Endothelial cell of umbilical vein (primary cell): Measurements from ENCODE around the gene NDUFAF2. TPM values are rescaled to one million over a fixed set of nuclear protein-coding genes. Genes with fewer than 3 reads are reported as not detected.

Experiments
- BruUV-seq: library from RNA; stranded (reverse); fragments of 400-500 nt; replicated peaks from 2 replicates; lab custom pipeline; 2021; lab: Mats Ljungman, UMichigan
- CTCF ChIA-PET: fragments of 300-600, 350-600 bp; sonication (Branson Sonifier 250); formaldehyde crosslinking; loops from one replicate; lab custom pipeline; 2021; ENCODE audit warnings: antibody characterized with exemption, inconsistent platforms; lab: Charles Lee
- POLR2A ChIA-PET: fragments of 300-600, 350-600 bp; sonication (Branson Sonifier 250); formaldehyde crosslinking; loops from one replicate; lab custom pipeline; 2021; ENCODE audit warnings: antibody characterized with exemption, inconsistent platforms; lab: Charles Lee
- DNase-seq: peaks from one replicate; pipeline ENCODE4 v3.0.0-alpha.2; 2011; ENCODE audit warnings: low read depth, low spot score
- FAIRE-seq: peaks from 2 replicates; lab custom pipeline; 2011; peaks lifted over from hg19 to GRCh38; lab: Jason Lieb, UNC
- H2AFZ ChIP-seq: 2 replicates; pipeline ENCODE4 v1.6.0; 2012; ENCODE audit warnings: low read depth, low read length, control low read depth, inconsistent platforms
- H3K27ac ChIP-seq: 2 replicates; pipeline ENCODE4 v1.5.1; 2011; ENCODE audit warnings: low read depth, mild to moderate bottlenecking, control low read depth, low read length, moderate library complexity; ENCODE audit not compliant: insufficient read depth
- H3K27me3 ChIP-seq, 2 experiments: 2 replicates each; pipeline versions ENCODE4 v1.6.0 to v1.6.1; 2011; ENCODE audit warnings: low read length in 2 of 2, mixed read lengths in 1 of 2; ENCODE audit not compliant: control insufficient read depth in 2 of 2, insufficient read depth in 2 of 2
- H3K36me3 ChIP-seq, 2 experiments: 2 replicates in 1 of 2; 3 replicates in 1 of 2; pipeline ENCODE4 v1.5.1; 2011; ENCODE audit warnings: low read length in 2 of 2, mild to moderate bottlenecking in 1 of 2, moderate library complexity in 1 of 2; ENCODE audit not compliant: control insufficient read depth in 2 of 2, insufficient read depth in 2 of 2; ENCODE audit errors: extremely low read depth in 1 of 2
- H3K4me1 ChIP-seq: 3 replicates; pipeline ENCODE4 v1.5.1; 2011; ENCODE audit warnings: mild to moderate bottlenecking, low read length; ENCODE audit not compliant: control insufficient read depth, insufficient read depth; ENCODE audit errors: extremely low read depth
- H3K4me2 ChIP-seq: 2 replicates; pipeline ENCODE4 v1.6.1; 2011; ENCODE audit warnings: low read length, control low read depth, mixed read lengths; ENCODE audit not compliant: insufficient read depth
- H3K4me3 ChIP-seq, 3 experiments: fragments of 200-600 bp in 1 of 3; sonication (generic), shearing (Covaris generic) in 1 of 3; replicated peaks in 1 of 3; 2 replicates each; pipeline ENCODE4 v1.5.1; 2011 to 2016; ENCODE audit warnings: control low read depth in 3 of 3, low read length in 3 of 3, mild to moderate bottlenecking in 2 of 3, inconsistent platforms in 1 of 3, low read depth in 1 of 3, moderate library complexity in 1 of 3; ENCODE audit not compliant: insufficient read depth in 1 of 3
- H3K79me2 ChIP-seq: 2 replicates; pipeline ENCODE4 v1.6.0; 2012; ENCODE audit warnings: low read length, inconsistent platforms; ENCODE audit not compliant: control insufficient read depth, insufficient read depth
- H3K9ac ChIP-seq: replicated peaks from 2 replicates; pipeline ENCODE3; 2011; ENCODE audit warnings: low read length, control low read depth; ENCODE audit not compliant: insufficient read depth; ENCODE audit errors: extremely low read depth
- H3K9me1 ChIP-seq: replicated peaks from 3 replicates; pipeline ENCODE4 v1.6.0; 2011; ENCODE audit warnings: mild to moderate bottlenecking, low read length; ENCODE audit not compliant: control insufficient read depth, insufficient read depth; ENCODE audit errors: extremely low read depth
- H3K9me3 ChIP-seq: replicated peaks from 2 replicates; pipeline ENCODE4 v1.5.1; 2012; ENCODE audit warnings: low read length, inconsistent platforms; ENCODE audit not compliant: control insufficient read depth, insufficient read depth
- H4K20me1 ChIP-seq: replicated peaks from 2 replicates; pipeline ENCODE3; 2011; ENCODE audit warnings: mild to moderate bottlenecking, low read length; ENCODE audit not compliant: control insufficient read depth, insufficient read depth; ENCODE audit errors: extremely low read depth
- FOS ChIP-seq: IDR thresholded peaks from 2 replicates; pipeline ENCODE4 v1.6.1; 2011; ENCODE audit warnings: mild to moderate bottlenecking, low read length, moderate library complexity, borderline replicate concordance; ENCODE audit not compliant: insufficient read depth
- GATA2 ChIP-seq: IDR thresholded peaks from 2 replicates; pipeline ENCODE4 v1.7.0; 2011; ENCODE audit warnings: low read depth, mild to moderate bottlenecking, moderate library complexity, mixed read lengths, low read length; ENCODE audit not compliant: insufficient read length, insufficient read depth
- MAX ChIP-seq: IDR thresholded peaks from 2 replicates; pipeline ENCODE4 v1.6.1; 2011; ENCODE audit not compliant: insufficient read depth, insufficient read length
- dilution Hi-C: fragments of 300-500 bp; cut with MboI; formaldehyde crosslinking; loops from one replicate; pipeline ENCODE4 v1.15.0; 2019; ENCODE audit warnings: low sequenced_read_pairs; ENCODE audit not compliant: extremely low pct_ligation_motif_present
- intact Hi-C: fragments of 100-400 bp; cut with micrococcal nuclease; formaldehyde crosslinking; loops from one replicate; pipeline ENCODE4 v1.10.0; 2022
- polyA plus RNA-seq, 4 experiments: library from polyadenylated mRNA; depleted of rRNA in 3 of 4; stranded (reverse) in 3 of 4; unstranded in 1 of 4; fragments of >200 nt; gene quantifications; 2 replicates each; pipeline versions ENCODE4 v1.2.1 to v1.2.3, GENCODE V29; 2011 to 2012; ENCODE audit warnings: missing spikeins in 1 of 4
- total RNA-seq: library from RNA; stranded (reverse); gene quantifications from 2 replicates; pipeline ENCODE4 v1.2.3, GENCODE V29; 2021

Gene NDUFAF2
- total and polyA plus RNA-seq, 2 donors (not counting 3 experiments of a cell fraction or from before 2014, with no cell fraction given), result 10.7 to 39.9 TPM

- Histone ChIP-seq H3K9me1 (no peaks in the 10 kb centered on the region), H3K27ac (no peak overlapping the region), H3K4me3 (no peak overlapping the region), H3K27me3 (no peaks in the 10 kb centered on the region), H3K4me2 (no peak overlapping the region), H3K79me2 (no peaks in the 10 kb centered on the region), H3K9me3 (no peaks in the 10 kb centered on the region), H2AFZ (no peak overlapping the region), H4K20me1 (no peaks in the 10 kb centered on the region), H3K4me1 (no peaks in the 10 kb centered on the region), H3K9ac (no peak overlapping the region), H3K36me3 (no peaks in the 10 kb centered on the region)
- intact Hi-C loops (no loop called here), dilution Hi-C loops (no loop called here)
- CTCF ChIA-PET, result interaction anchor here (0.6 kb wide), 1 partner anchor 161 kb away, joined by 3 read pairs; no protein-coding TSS in a partner anchor
- TF ChIP-seq GATA2, result no peak
- no peak for TF ChIP-seq MAX
- BruUV-seq, result no TSS peak
- no peak for FAIRE-seq
- POLR2A ChIA-PET, result no interaction called here
- DNase-seq, result no peak
These were observed 232.7 kb downstream of the NDUFAF2 start for GRCh38 chr5:61177716-61178115.

- intact Hi-C loops (no loop called here), dilution Hi-C loops (no loop called here)
- H3K79me2 ChIP-seq, result no peaks in the 10 kb centered on the region
- no TSS peak for BruUV-seq
- H3K27ac ChIP-seq, result no peak overlapping the region
- H4K20me1 ChIP-seq, result no peaks in the 10 kb centered on the region
- FAIRE-seq (no peak), DNase-seq (no peak)
- ChIA-PET CTCF (interaction anchor here (1.2 kb wide), 1 partner anchor 220 kb away, joined by 3 read pairs; no protein-coding TSS in a partner anchor), POLR2A (no interaction called here)
- H2AFZ ChIP-seq, result no peak overlapping the region
- H3K9ac ChIP-seq, result no peak overlapping the region
- TF ChIP-seq FOS, result no peak
- H3K36me3 ChIP-seq, result no peaks in the 10 kb centered on the region
- no peaks in the 10 kb centered on the region for H3K9me3 ChIP-seq
- H3K9me1 ChIP-seq, result no peaks in the 10 kb centered on the region
- no peaks in the 10 kb centered on the region for H3K4me1 ChIP-seq
- H3K4me3 ChIP-seq, result no peak overlapping the region
- H3K4me2 ChIP-seq, result no peak overlapping the region
- H3K27me3 ChIP-seq, result no peaks in the 10 kb centered on the region
These were observed 233.7 kb downstream of the NDUFAF2 start for GRCh38 chr5:61178702-61179101.
